ENCODE data around the gene SPG11. TPM values are rescaled to one million over a fixed set of nuclear protein-coding genes. Genes with fewer than 3 reads are reported as not detected.
"Not testable (repeated sequence)": the region's sequence is repeated elsewhere in the genome, so short reads cannot be mapped to it uniquely, and the experiment has no call there.

SPG11 gene
- total RNA-seq, 1 experiment from 2014 or later = 55.0 TPM

DNA sequence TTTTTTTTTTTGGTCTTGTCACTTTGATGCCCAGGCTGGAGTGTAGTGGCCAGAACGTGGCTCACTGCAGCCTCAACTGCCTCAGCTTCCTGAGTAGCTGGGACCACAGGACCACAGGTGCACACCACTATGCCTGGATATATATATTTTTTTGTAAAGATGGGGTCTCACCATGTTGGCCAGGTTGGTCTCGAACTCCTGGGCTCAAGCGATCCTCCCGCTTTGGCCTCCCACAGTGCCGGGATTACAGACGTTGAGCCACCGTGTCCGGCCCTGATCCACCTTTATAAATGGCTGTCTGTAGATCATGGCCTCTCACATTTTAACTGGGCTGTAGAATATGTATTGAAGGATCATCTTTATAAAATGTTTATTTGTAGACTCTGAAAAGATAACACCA lies 128.4 kb downstream of the SPG11 start:
- TF ChIP-seq POLR2AphosphoS5 (IDR thresholded peaks at IDR 0.05; ENCODE audit: low read depth, low read length) = no peak
- TF ChIP-seq SIN3A (IDR thresholded peaks at IDR 0.05; ENCODE audit: borderline replicate concordance, insufficient read depth, low read depth, low read length) = no peak
- TF ChIP-seq, protein P1, sequence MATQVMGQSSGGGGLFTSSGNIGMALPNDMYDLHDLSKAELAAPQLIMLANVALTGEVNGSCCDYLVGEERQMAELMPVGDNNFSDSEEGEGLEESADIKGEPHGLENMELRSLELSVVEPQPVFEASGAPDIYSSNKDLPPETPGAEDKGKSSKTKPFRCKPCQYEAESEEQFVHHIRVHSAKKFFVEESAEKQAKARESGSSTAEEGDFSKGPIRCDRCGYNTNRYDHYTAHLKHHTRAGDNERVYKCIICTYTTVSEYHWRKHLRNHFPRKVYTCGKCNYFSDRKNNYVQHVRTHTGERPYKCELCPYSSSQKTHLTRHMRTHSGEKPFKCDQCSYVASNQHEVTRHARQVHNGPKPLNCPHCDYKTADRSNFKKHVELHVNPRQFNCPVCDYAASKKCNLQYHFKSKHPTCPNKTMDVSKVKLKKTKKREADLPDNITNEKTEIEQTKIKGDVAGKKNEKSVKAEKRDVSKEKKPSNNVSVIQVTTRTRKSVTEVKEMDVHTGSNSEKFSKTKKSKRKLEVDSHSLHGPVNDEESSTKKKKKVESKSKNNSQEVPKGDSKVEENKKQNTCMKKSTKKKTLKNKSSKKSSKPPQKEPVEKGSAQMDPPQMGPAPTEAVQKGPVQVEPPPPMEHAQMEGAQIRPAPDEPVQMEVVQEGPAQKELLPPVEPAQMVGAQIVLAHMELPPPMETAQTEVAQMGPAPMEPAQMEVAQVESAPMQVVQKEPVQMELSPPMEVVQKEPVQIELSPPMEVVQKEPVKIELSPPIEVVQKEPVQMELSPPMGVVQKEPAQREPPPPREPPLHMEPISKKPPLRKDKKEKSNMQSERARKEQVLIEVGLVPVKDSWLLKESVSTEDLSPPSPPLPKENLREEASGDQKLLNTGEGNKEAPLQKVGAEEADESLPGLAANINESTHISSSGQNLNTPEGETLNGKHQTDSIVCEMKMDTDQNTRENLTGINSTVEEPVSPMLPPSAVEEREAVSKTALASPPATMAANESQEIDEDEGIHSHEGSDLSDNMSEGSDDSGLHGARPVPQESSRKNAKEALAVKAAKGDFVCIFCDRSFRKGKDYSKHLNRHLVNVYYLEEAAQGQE (IDR thresholded peaks at IDR 0.05; ENCODE audit: insufficient read depth in 1 of 2, low read depth in 2 of 2, low read length in 1 of 2) = no peak
- TF ChIP-seq, protein P2, sequence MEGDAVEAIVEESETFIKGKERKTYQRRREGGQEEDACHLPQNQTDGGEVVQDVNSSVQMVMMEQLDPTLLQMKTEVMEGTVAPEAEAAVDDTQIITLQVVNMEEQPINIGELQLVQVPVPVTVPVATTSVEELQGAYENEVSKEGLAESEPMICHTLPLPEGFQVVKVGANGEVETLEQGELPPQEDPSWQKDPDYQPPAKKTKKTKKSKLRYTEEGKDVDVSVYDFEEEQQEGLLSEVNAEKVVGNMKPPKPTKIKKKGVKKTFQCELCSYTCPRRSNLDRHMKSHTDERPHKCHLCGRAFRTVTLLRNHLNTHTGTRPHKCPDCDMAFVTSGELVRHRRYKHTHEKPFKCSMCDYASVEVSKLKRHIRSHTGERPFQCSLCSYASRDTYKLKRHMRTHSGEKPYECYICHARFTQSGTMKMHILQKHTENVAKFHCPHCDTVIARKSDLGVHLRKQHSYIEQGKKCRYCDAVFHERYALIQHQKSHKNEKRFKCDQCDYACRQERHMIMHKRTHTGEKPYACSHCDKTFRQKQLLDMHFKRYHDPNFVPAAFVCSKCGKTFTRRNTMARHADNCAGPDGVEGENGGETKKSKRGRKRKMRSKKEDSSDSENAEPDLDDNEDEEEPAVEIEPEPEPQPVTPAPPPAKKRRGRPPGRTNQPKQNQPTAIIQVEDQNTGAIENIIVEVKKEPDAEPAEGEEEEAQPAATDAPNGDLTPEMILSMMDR (IDR thresholded peaks at IDR 0.05) = no peak
- no peak for TF ChIP-seq TCF7L2 (IDR thresholded peaks at IDR 0.05; ENCODE audit: low read depth, low read length)
- DNase-seq (ENCODE audit: low read depth, low spot score) (no peak), ATAC-seq (no peak)
- Histone ChIP-seq H3K4me1 (ENCODE audit: control insufficient read depth, insufficient read depth, low read length) (peaks cover 7% of the 10 kb centered on the region; the same call in 1 of the 2 replicates), H3K36me3 (ENCODE audit: control insufficient read depth, insufficient read depth, low read length) (no peaks in the 10 kb centered on the region; the same call in none of the 2 replicates), H3K9me3 (ENCODE audit: control insufficient read depth, insufficient read depth, low read depth, low read length) (no peaks in the 10 kb centered on the region), H3K27me3 (ENCODE audit: control insufficient read depth, insufficient read depth, low read length) (no peaks in the 10 kb centered on the region), H3K4me3 (ENCODE audit: low read depth in 2 of 2, low read length in 2 of 2) (peak overlapping the region; percentile 76 to 89), H3K27ac (ENCODE audit: low read length) (peak overlapping the region; percentile 91; the same call in 1 of the 2 replicates)
- POLR2A ChIA-PET = no interaction called here
- intact Hi-C loops (cut with micrococcal nuclease; ENCODE audit: unreplicated experiment) (no loop called here), in situ Hi-C loops (cut with HindIII; ENCODE audit: low pct_unique_long_range_greater_than_20kb, low sequenced_read_pairs) (no loop called here)
- CTCF ChIA-PET = no interaction called here
- no TSS peak for BruUV-seq (replicated peaks)

DNA sequence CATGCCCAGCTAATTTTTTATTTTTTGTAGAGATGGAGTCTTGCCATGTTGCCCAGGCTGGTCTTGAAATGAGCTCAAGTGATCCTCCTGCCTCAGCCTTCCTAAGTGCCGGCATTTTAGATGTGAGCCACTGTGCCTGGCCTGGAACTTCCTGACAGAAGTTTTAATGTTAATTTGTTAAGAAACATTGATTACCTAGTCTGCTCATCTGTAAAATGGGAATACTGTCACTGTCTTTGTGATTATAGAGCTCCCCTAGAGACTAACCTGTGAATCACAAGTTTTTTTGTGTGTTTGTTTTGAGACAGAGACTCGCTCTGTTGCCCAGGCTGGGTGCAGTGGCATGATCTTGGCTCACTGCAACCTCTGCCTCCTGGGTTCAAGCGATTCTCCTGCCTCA lies 130.8 kb downstream of the SPG11 start:
- no peak for TF ChIP-seq POLR2AphosphoS5 (IDR thresholded peaks at IDR 0.05; ENCODE audit: low read depth, low read length)
- TF ChIP-seq, protein P2 (IDR thresholded peaks at IDR 0.05) = peak; percentile 55
- intact Hi-C loops (cut with micrococcal nuclease; ENCODE audit: unreplicated experiment) = no loop called here
- Histone ChIP-seq H3K36me3 (ENCODE audit: control insufficient read depth, insufficient read depth, low read length) (no peaks in the 10 kb centered on the region; the same call in 1 of the 2 replicates), H3K4me1 (ENCODE audit: control insufficient read depth, insufficient read depth, low read length) (peaks cover 2% of the 10 kb centered on the region; the same call in 1 of the 2 replicates), H3K27ac (ENCODE audit: low read length) (no peak overlapping the region), H3K9me3 (ENCODE audit: control insufficient read depth, insufficient read depth, low read depth, low read length) (no peaks in the 10 kb centered on the region), H3K27me3 (ENCODE audit: control insufficient read depth, insufficient read depth, low read length) (no peaks in the 10 kb centered on the region), H3K4me3 (ENCODE audit: low read depth in 2 of 2, low read length in 2 of 2) (no peak overlapping the region)
- ATAC-seq = no peak
- in situ Hi-C loops (cut with HindIII; ENCODE audit: low pct_unique_long_range_greater_than_20kb, low sequenced_read_pairs) = no loop called here
- no TSS peak for BruUV-seq (replicated peaks)
- DNase-seq (ENCODE audit: low read depth, low spot score) = no peak
- POLR2A ChIA-PET = no interaction called here
- CTCF ChIA-PET = no interaction called here

DNA sequence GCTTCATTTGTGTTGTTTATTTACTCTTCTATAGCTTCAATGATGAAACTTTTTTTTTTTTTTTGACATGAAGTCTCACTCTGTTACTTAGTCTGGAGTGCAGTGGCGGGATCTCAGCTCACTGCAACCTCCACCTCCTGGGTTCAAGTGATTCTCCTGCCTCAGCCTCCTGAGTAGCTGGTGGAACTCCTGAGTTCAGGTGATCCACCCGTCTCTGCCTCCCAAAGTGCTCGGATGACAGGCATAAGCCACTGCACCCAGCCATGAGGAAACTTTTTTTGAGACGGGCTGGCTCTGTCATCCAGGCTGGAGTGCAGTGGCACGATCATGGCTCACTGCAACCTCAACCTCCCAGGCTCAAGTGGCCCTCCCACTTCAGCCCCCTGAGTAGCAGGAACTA lies 131.2 kb downstream of the SPG11 start:
- H3K9me3 ChIP-seq (ENCODE audit: control insufficient read depth, insufficient read depth, low read depth, low read length); ATAC-seq; H3K4me3 ChIP-seq (ENCODE audit: low read depth in 2 of 2, low read length in 2 of 2); H3K27me3 ChIP-seq (ENCODE audit: control insufficient read depth, insufficient read depth, low read length); in situ Hi-C loops (cut with HindIII; ENCODE audit: low pct_unique_long_range_greater_than_20kb, low sequenced_read_pairs); BruUV-seq (replicated peaks); H3K27ac ChIP-seq (ENCODE audit: low read length); intact Hi-C loops (cut with micrococcal nuclease; ENCODE audit: unreplicated experiment); H3K36me3 ChIP-seq (ENCODE audit: control insufficient read depth, insufficient read depth, low read length); DNase-seq (ENCODE audit: low read depth, low spot score); H3K4me1 ChIP-seq (ENCODE audit: control insufficient read depth, insufficient read depth, low read length): not testable (repeated sequence)
- ChIA-PET POLR2A (interaction anchor here (0.6 kb wide), 1 partner anchor 1467 kb away, joined by 3 read pairs; no protein-coding TSS in a partner anchor), CTCF (interaction anchor here (0.6 to 0.7 kb wide), 2 partner anchors 10 to 39 kb away, joined by 6 to 9 read pairs; no protein-coding TSS in a partner anchor)

All from Panc1 (cell line).